OCI-LY1 (cell line): Measurements from ENCODE around the gene CYBA.

ENCODE experiments used
- CTCF ChIP-seq: fragments of 200-600 bp; sonication (generic), shearing (Covaris generic); IDR thresholded peaks from 2 replicates; pipeline ENCODE4 v1.5.1; 2017; ENCODE audit warnings: mild to moderate bottlenecking, antibody characterized with exemption, low read length, moderate library complexity, mixed read lengths
- EZH2 ChIP-seq: fragments of 200-600 bp; sonication (generic), shearing (Covaris generic); IDR thresholded peaks from 2 replicates; pipeline ENCODE4 v1.8.0; 2017; ENCODE audit warnings: borderline replicate concordance, mixed run types, mild to moderate bottlenecking, antibody characterized with exemption, low read length, moderate library complexity, mixed read lengths

GRCh38 chr16:88629835-88630234 is 21.0 kb downstream of the CYBA start:
- no peak for TF ChIP-seq CTCF
- TF ChIP-seq EZH2 = no peak
